Measurements from ENCODE around the gene AOAH.

GRCh38 chr7:36638586-36639263 is 85.6 kb downstream of the AOAH start:
- TF ChIP-seq FOXM1 (IDR thresholded peaks at IDR 0.05; ENCODE audit: borderline replicate concordance, low read depth), result no peak
- TF ChIP-seq RAD21 (IDR thresholded peaks at IDR 0.05; ENCODE audit: low read depth), result no peak
- TF ChIP-seq TAF1 (IDR thresholded peaks at IDR 0.05; ENCODE audit: low read depth), result no peak
- TF ChIP-seq, protein P1, sequence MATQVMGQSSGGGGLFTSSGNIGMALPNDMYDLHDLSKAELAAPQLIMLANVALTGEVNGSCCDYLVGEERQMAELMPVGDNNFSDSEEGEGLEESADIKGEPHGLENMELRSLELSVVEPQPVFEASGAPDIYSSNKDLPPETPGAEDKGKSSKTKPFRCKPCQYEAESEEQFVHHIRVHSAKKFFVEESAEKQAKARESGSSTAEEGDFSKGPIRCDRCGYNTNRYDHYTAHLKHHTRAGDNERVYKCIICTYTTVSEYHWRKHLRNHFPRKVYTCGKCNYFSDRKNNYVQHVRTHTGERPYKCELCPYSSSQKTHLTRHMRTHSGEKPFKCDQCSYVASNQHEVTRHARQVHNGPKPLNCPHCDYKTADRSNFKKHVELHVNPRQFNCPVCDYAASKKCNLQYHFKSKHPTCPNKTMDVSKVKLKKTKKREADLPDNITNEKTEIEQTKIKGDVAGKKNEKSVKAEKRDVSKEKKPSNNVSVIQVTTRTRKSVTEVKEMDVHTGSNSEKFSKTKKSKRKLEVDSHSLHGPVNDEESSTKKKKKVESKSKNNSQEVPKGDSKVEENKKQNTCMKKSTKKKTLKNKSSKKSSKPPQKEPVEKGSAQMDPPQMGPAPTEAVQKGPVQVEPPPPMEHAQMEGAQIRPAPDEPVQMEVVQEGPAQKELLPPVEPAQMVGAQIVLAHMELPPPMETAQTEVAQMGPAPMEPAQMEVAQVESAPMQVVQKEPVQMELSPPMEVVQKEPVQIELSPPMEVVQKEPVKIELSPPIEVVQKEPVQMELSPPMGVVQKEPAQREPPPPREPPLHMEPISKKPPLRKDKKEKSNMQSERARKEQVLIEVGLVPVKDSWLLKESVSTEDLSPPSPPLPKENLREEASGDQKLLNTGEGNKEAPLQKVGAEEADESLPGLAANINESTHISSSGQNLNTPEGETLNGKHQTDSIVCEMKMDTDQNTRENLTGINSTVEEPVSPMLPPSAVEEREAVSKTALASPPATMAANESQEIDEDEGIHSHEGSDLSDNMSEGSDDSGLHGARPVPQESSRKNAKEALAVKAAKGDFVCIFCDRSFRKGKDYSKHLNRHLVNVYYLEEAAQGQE (IDR thresholded peaks at IDR 0.05; ENCODE audit: low read depth), result no peak

All from Ishikawa (cell line).